HG03196 (cell line): ENCODE measurements around the gene RFC5.
"Not testable (repeated sequence)": the region's sequence is repeated elsewhere in the genome, so short reads cannot be mapped to it uniquely, and the experiment has no call there.

Experiments
- ATAC-seq: cut with Tn5 transposase; IDR thresholded peaks from one replicate; pipeline ENCODE4 v1.9.1; 2021; ENCODE audit not compliant: unreplicated experiment

Gene RFC5

GRCh38 chr12:118016424-118017264, at the start of gene RFC5:
Gene RFC5, plus strand, starts transcription at chr12:118016703. Its CDS starts 125 bp downstream, at chr12:118016828.
- ATAC-seq = peak; percentile 99

GRCh38 chr12:117967043-117967442, 49.5 kb upstream of the RFC5 start:
- no peak for ATAC-seq

- ATAC-seq = no peak
These were observed 49.0 kb upstream of the RFC5 start for GRCh38 chr12:117967512-117967911.

- no peak for ATAC-seq
These were observed 48.2 kb upstream of the RFC5 start for GRCh38 chr12:117968151-117968789.

GRCh38 chr12:117968826-117969659, 47.5 kb upstream of the RFC5 start, which contains the start of gene KSR2:
Gene KSR2, minus strand, starts transcription at chr12:117968990. Its CDS starts 735 bp downstream, at chr12:117968255.
- peak; percentile 57 for ATAC-seq

- no peak for ATAC-seq
These were observed 46.2 kb upstream of the RFC5 start for GRCh38 chr12:117970334-117970733.

GRCh38 chr12:117972301-117972700, 44.2 kb upstream of the RFC5 start:
- ATAC-seq = no peak

- ATAC-seq = no peak
These were observed 41.5 kb upstream of the RFC5 start for GRCh38 chr12:117975006-117975405.

GRCh38 chr12:117977373-117977772, 39.1 kb upstream of the RFC5 start:
- ATAC-seq = no peak

GRCh38 chr12:117980616-117981015, 35.9 kb upstream of the RFC5 start:
- no peak for ATAC-seq

- no peak for ATAC-seq
These were observed 35.2 kb upstream of the RFC5 start for GRCh38 chr12:117981267-117981666.

GRCh38 chr12:117985182-117985581, 31.3 kb upstream of the RFC5 start:
- ATAC-seq = no peak

GRCh38 chr12:117986705-117987469, 29.6 kb upstream of the RFC5 start:
- no peak for ATAC-seq

- ATAC-seq = no peak
These were observed 21.7 kb upstream of the RFC5 start for GRCh38 chr12:117994551-117995438.

- ATAC-seq = no peak
These were observed 17.8 kb upstream of the RFC5 start for GRCh38 chr12:117998719-117999118.

GRCh38 chr12:117999806-118000205, 16.7 kb upstream of the RFC5 start:
- ATAC-seq = not testable (repeated sequence)

- ATAC-seq = no peak
These were observed 5.6 kb upstream of the RFC5 start for GRCh38 chr12:118010903-118011302.

- ATAC-seq = no peak
These were observed 5.1 kb upstream of the RFC5 start for GRCh38 chr12:118011377-118011776.

- ATAC-seq = no peak
These were observed 4.5 kb upstream of the RFC5 start for GRCh38 chr12:118011961-118012360.

- no peak for ATAC-seq
These were observed 3.2 kb upstream of the RFC5 start for GRCh38 chr12:118013283-118013682.
